LNCaP clone FGC (cell line): ENCODE results near the gene CD55.

Experiments
- DNase-seq: peaks from one replicate; pipeline ENCODE4 v3.0.0-alpha.2; 2011; ENCODE audit warnings: low read depth
- H3K4me3 ChIP-seq: 2 replicates; pipeline ENCODE4 v1.5.1; 2011; ENCODE audit warnings: mild to moderate bottlenecking, low read depth, low read length, control low read depth
- CTCF ChIP-seq: IDR thresholded peaks from 2 replicates; pipeline ENCODE4 v1.5.1; 2012; ENCODE audit warnings: mild to moderate bottlenecking; ENCODE audit not compliant: control insufficient read depth, insufficient read depth; ENCODE audit errors: extremely low read depth

The CD55 gene

GRCh38 chr1:207321079-207321789, at the start of gene CD55:
Gene CD55 (plus strand): TSS chr1:207321678. CDS start chr1:207321766, 88 bp downstream.
- TF ChIP-seq CTCF, result 0 out of 2 replicates have a peak, but pooled peaks have one; percentile 20
- DNase-seq, result no peak
- peak within 1 kb of the TSS; percentile 42 for H3K4me3 ChIP-seq

- no peak overlapping the region for H3K4me3 ChIP-seq
- DNase-seq, result no peak
- no peak for TF ChIP-seq CTCF
These were observed 46.6 kb upstream of the CD55 start for GRCh38 chr1:207274882-207275281.

- no peak for TF ChIP-seq CTCF
- no peak for DNase-seq
- H3K4me3 ChIP-seq, result no peak overlapping the region
These were observed 45.0 kb upstream of the CD55 start for GRCh38 chr1:207276465-207276864.

GRCh38 chr1:207277241-207277640, 44.2 kb upstream of the CD55 start:
- H3K4me3 ChIP-seq, result no peak overlapping the region
- TF ChIP-seq CTCF, result no peak
- DNase-seq, result no peak

GRCh38 chr1:207279652-207280051, 41.8 kb upstream of the CD55 start:
- H3K4me3 ChIP-seq, result no peak overlapping the region
- TF ChIP-seq CTCF, result no peak
- no peak for DNase-seq

- no peak for TF ChIP-seq CTCF
- no peak for DNase-seq
These were observed 40.8 kb upstream of the CD55 start for GRCh38 chr1:207280706-207281105.

GRCh38 chr1:207282058-207282457, 39.4 kb upstream of the CD55 start:
- no peak for TF ChIP-seq CTCF
- H3K4me3 ChIP-seq, result no peak overlapping the region
- DNase-seq, result no peak

More at GRCh38 chr1:207280706-207281105, 40.8 kb upstream of the CD55 start:
- no peak overlapping the region for H3K4me3 ChIP-seq
